GM18868 (cell line): Measurements from ENCODE around the gene AFMID.

Experiments used
- ATAC-seq: cut with Tn5 transposase; IDR thresholded peaks from one replicate; pipeline ENCODE4 v1.9.1; 2021; ENCODE audit warnings: mild to moderate bottlenecking, moderate library complexity; ENCODE audit not compliant: unreplicated experiment

AFMID gene

GRCh38 chr17:78179372-78179771 is 7.8 kb upstream of the AFMID start:
- no peak for ATAC-seq

- no peak for ATAC-seq
Observed at GRCh38 chr17:78180083-78180482, 7.1 kb upstream of the AFMID start.

- ATAC-seq: no peak
Observed at GRCh38 chr17:78180508-78180907, 6.7 kb upstream of the AFMID start.

- no peak for ATAC-seq
Observed at GRCh38 chr17:78182504-78182903, 4.7 kb upstream of the AFMID start.

GRCh38 chr17:78183916-78184315 is 3.2 kb upstream of the AFMID start:
- ATAC-seq: no peak

- ATAC-seq: no peak
Observed at GRCh38 chr17:78184351-78184750, 2.8 kb upstream of the AFMID start.

- ATAC-seq: no peak
Observed at GRCh38 chr17:78184868-78185267, 2.3 kb upstream of the AFMID start.

GRCh38 chr17:78185981-78186691 is 1.0 kb upstream of the AFMID start:
- ATAC-seq: no peak

- ATAC-seq: no peak
Observed at GRCh38 chr17:78196716-78197115, 9.6 kb downstream of the AFMID start.

GRCh38 chr17:78197147-78197832 is 10.1 kb downstream of the AFMID start:
- no peak for ATAC-seq

GRCh38 chr17:78200451-78200850 is 13.3 kb downstream of the AFMID start:
- no peak for ATAC-seq

- ATAC-seq: no peak
Observed at GRCh38 chr17:78202666-78203065, 15.5 kb downstream of the AFMID start.

GRCh38 chr17:78204387-78205123 is 17.4 kb downstream of the AFMID start:
- ATAC-seq: no peak

GRCh38 chr17:78205124-78205775 is 18.1 kb downstream of the AFMID start:
- ATAC-seq: no peak

- ATAC-seq: no peak
Observed at GRCh38 chr17:78206298-78206697, 19.1 kb downstream of the AFMID start.

GRCh38 chr17:78208486-78208885 is 21.3 kb downstream of the AFMID start:
- ATAC-seq: no peak

- ATAC-seq: no peak
Observed at GRCh38 chr17:78210111-78210510, 22.9 kb downstream of the AFMID start.

GRCh38 chr17:78211032-78211431 is 23.9 kb downstream of the AFMID start:
- no peak for ATAC-seq

GRCh38 chr17:78214016-78214705 is 27.0 kb downstream of the AFMID start, which contains the start of gene BIRC5:
Gene BIRC5 (plus strand): TSS chr17:78214253. CDS start chr17:78214317, 64 bp downstream.
- peak; percentile 72 for ATAC-seq

- no peak for ATAC-seq
Observed at GRCh38 chr17:78214706-78215061, 27.5 kb downstream of the AFMID start.
